ENCODE results near the gene FAM180A. TPM values are rescaled to one million over a fixed set of nuclear protein-coding genes. Genes with fewer than 3 reads are reported as not detected.
"Not testable (repeated sequence)": the region's sequence is repeated elsewhere in the genome, so short reads cannot be mapped to it uniquely, and the experiment has no call there.

Gene FAM180A
- total RNA-seq, 2 experiments from 2014 or later: not detected

DNA sequence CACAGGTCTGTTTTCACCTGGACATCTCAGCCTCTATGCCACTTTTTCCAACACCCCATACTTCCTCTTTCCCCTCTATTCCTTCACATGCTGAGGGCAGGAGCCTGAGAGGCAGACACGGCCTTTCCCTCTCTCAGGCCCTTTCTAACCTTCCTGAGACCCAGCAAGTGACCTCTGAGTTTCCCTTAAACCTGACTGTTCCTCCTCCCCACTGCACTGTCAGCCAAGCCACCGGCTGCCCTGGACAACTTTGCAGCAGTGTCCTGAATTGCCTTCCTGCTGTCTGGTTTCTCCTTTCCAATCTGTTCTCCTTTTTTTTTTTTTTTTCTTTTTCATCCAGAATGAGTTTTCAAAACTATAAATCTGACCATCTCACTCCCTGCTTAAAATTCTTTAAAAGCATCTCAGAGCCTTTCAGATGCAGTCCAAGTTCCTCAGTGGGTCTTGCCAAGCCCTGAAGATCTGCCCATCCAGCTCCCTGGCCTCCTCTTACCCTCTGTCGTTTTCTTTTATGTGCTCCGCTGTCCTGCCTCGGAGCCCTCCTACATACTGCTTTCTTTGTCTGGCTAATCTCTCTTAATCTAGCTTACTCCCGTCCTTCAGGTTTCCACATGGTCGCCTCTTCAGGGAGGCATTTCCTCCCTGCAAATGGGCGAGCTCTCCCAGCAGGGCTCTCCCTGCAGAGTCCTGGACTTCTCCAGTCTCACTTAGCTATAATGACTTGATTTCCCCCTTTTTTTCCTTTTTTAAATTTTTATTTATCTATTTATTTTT is 51.1 kb downstream of the FAM180A start:
- intact Hi-C loops (cut with micrococcal nuclease; ENCODE audit: unreplicated experiment): no loop called here
- TF ChIP-seq EZH2phosphoT487 (IDR thresholded peaks at IDR 0.05; ENCODE audit: borderline replicate concordance, low read depth, low read length): no peak
- TF ChIP-seq, protein P1, sequence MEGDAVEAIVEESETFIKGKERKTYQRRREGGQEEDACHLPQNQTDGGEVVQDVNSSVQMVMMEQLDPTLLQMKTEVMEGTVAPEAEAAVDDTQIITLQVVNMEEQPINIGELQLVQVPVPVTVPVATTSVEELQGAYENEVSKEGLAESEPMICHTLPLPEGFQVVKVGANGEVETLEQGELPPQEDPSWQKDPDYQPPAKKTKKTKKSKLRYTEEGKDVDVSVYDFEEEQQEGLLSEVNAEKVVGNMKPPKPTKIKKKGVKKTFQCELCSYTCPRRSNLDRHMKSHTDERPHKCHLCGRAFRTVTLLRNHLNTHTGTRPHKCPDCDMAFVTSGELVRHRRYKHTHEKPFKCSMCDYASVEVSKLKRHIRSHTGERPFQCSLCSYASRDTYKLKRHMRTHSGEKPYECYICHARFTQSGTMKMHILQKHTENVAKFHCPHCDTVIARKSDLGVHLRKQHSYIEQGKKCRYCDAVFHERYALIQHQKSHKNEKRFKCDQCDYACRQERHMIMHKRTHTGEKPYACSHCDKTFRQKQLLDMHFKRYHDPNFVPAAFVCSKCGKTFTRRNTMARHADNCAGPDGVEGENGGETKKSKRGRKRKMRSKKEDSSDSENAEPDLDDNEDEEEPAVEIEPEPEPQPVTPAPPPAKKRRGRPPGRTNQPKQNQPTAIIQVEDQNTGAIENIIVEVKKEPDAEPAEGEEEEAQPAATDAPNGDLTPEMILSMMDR (conservative IDR thresholded peaks at IDR 0.05; ENCODE audit: low read length): no peak
- no peaks in the 10 kb centered on the region for H4K20me1 ChIP-seq (ENCODE audit: insufficient read depth, low read length)
- H3K9me3 ChIP-seq (ENCODE audit: low read length): no peaks in the 10 kb centered on the region
- H3K79me2 ChIP-seq (ENCODE audit: insufficient read depth, low read depth, low read length): no peaks in the 10 kb centered on the region
- BruUV-seq (replicated peaks): no TSS peak
- H3K27ac ChIP-seq (ENCODE audit: low read depth, low read length, poor library complexity, severe bottlenecking): no peak overlapping the region
- no peak overlapping the region for H2AFZ ChIP-seq (ENCODE audit: low read length)
- no peak overlapping the region for H3K4me3 ChIP-seq (ENCODE audit: low read depth, low read length, poor library complexity, severe bottlenecking)
- no peak overlapping the region for H3K4me2 ChIP-seq (ENCODE audit: low read length)
- H3K36me3 ChIP-seq (ENCODE audit: insufficient read depth, low read length): no peaks in the 10 kb centered on the region
- CTCF ChIA-PET (ENCODE audit: unreplicated experiment): no interaction called here
- POLR2A ChIA-PET: interaction anchor here (0.5 to 1.4 kb wide), 3 partner anchors 10 to 1667 kb away, joined by 3 to 8 read pairs (median 3); no protein-coding TSS in a partner anchor
- no peaks in the 10 kb centered on the region for H3K9me2 ChIP-seq (ENCODE audit: insufficient read depth, low read length)
- DNase-seq (ENCODE audit: low spot score): no peak
- H3K4me1 ChIP-seq (ENCODE audit: insufficient read depth, low read length, poor library complexity, severe bottlenecking): no peaks in the 10 kb centered on the region

DNA sequence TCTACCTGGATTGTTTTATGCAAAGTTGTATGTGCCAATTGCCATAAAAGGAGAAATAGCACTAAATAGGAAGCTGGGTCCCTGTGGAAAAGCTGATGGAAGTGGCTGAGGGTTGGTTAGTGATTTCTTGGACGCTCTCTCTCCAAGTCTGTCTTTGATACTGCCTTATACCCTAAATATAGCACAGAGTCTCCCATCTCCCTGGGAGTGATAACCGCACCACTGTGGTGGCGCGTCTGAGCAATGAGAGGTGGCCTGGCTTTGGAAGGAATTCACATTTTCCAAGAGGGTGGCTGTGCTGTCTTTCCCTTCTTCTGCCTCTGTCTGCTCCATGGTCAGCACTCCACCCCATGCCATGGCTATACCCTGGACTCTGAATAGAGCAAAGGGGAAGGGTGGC is 55.1 kb downstream of the FAM180A start:
- CTCF ChIA-PET (ENCODE audit: unreplicated experiment): no interaction called here
- no peaks in the 10 kb centered on the region for H3K36me3 ChIP-seq (ENCODE audit: insufficient read depth, low read length)
- no peaks in the 10 kb centered on the region for H3K4me1 ChIP-seq (ENCODE audit: insufficient read depth, low read length, poor library complexity, severe bottlenecking)
- no peak overlapping the region for H2AFZ ChIP-seq (ENCODE audit: low read length)
- H3K79me2 ChIP-seq (ENCODE audit: insufficient read depth, low read depth, low read length): no peaks in the 10 kb centered on the region
- H3K9me3 ChIP-seq (ENCODE audit: low read length): no peaks in the 10 kb centered on the region
- intact Hi-C loops (cut with micrococcal nuclease; ENCODE audit: unreplicated experiment): no loop called here
- DNase-seq (ENCODE audit: low spot score): no peak
- no peaks in the 10 kb centered on the region for H4K20me1 ChIP-seq (ENCODE audit: insufficient read depth, low read length)
- no peaks in the 10 kb centered on the region for H3K9me2 ChIP-seq (ENCODE audit: insufficient read depth, low read length)
- no peak overlapping the region for H3K27ac ChIP-seq (ENCODE audit: low read depth, low read length, poor library complexity, severe bottlenecking)
- TF ChIP-seq, protein P1 (conservative IDR thresholded peaks at IDR 0.05; ENCODE audit: low read length): no peak
- no peak for TF ChIP-seq EZH2phosphoT487 (IDR thresholded peaks at IDR 0.05; ENCODE audit: borderline replicate concordance, low read depth, low read length)
- POLR2A ChIA-PET: interaction anchor here (0.7 kb wide), 1 partner anchor 487 kb away, joined by 4 read pairs; no protein-coding TSS in a partner anchor
- no peak overlapping the region for H3K4me3 ChIP-seq (ENCODE audit: low read depth, low read length, poor library complexity, severe bottlenecking)
- no TSS peak for BruUV-seq (replicated peaks)
- H3K4me2 ChIP-seq (ENCODE audit: low read length): no peak overlapping the region

DNA sequence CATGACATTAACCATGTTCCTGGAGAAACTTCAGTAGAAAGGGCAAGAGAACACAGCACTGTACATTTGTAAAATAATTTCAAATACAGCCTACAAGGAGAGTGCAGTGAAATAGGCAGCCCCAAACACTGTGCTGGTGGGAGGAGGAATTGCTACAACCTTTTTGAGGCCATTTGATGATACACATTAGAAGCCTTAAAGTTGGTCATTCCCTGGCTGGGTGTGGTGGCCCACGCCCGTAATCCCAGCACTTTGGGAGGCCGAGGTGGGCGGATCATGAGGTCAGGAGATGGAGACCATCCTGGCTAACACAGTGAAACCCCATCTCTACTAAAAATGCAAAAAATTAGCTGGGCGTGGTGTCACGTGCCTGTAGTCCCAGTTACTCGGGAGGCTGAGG is 56.0 kb downstream of the FAM180A start:
- H3K9me3 ChIP-seq (ENCODE audit: low read length); H3K27ac ChIP-seq (ENCODE audit: low read depth, low read length, poor library complexity, severe bottlenecking); H2AFZ ChIP-seq (ENCODE audit: low read length); CTCF ChIA-PET (ENCODE audit: unreplicated experiment); intact Hi-C loops (cut with micrococcal nuclease; ENCODE audit: unreplicated experiment); H3K4me1 ChIP-seq (ENCODE audit: insufficient read depth, low read length, poor library complexity, severe bottlenecking); BruUV-seq (replicated peaks); H3K9me2 ChIP-seq (ENCODE audit: insufficient read depth, low read length); H3K4me2 ChIP-seq (ENCODE audit: low read length); DNase-seq (ENCODE audit: low spot score); H3K4me3 ChIP-seq (ENCODE audit: low read depth, low read length, poor library complexity, severe bottlenecking); H3K36me3 ChIP-seq (ENCODE audit: insufficient read depth, low read length); H3K79me2 ChIP-seq (ENCODE audit: insufficient read depth, low read depth, low read length); H4K20me1 ChIP-seq (ENCODE audit: insufficient read depth, low read length); POLR2A ChIA-PET: not testable (repeated sequence)
